DND-41 (cell line): ENCODE data around the gene PIGO.

Experiments used
- ATAC-seq: fragments of 200-7000 bp; cut with Tn5 transposase; 3 replicates; pipeline ENCODE4 v1.9.1; 2021; ENCODE audit warnings: low read depth; ENCODE audit not compliant: insufficient read depth
- DNase-seq: peaks from one replicate; pipeline ENCODE4 v3.0.0-alpha.2; 2020
- H2AFZ ChIP-seq: 2 replicates; pipeline ENCODE4 v1.6.0; 2012; ENCODE audit warnings: low read depth, low read length
- H3K27ac ChIP-seq: 2 replicates; pipeline ENCODE4 v1.5.1; 2012; ENCODE audit warnings: low read length, inconsistent platforms
- H3K27me3 ChIP-seq: fragments of 200-600 bp; sonication (generic); 2 replicates; pipeline ENCODE4 v1.6.0; 2012; ENCODE audit warnings: low read length, mild to moderate bottlenecking, inconsistent platforms; ENCODE audit not compliant: insufficient read depth, poor library complexity
- H3K36me3 ChIP-seq: 2 replicates; pipeline ENCODE4 v1.5.1; 2012; ENCODE audit warnings: low read length, inconsistent platforms; ENCODE audit not compliant: insufficient read depth
- H3K4me1 ChIP-seq: 2 replicates; pipeline ENCODE4 v1.5.1; 2012; ENCODE audit warnings: mild to moderate bottlenecking, low read length; ENCODE audit not compliant: insufficient read depth
- H3K4me2 ChIP-seq: 2 replicates; pipeline ENCODE4 v1.6.0; 2012; ENCODE audit warnings: mild to moderate bottlenecking, moderate library complexity, low read length, inconsistent platforms; ENCODE audit not compliant: insufficient read depth
- H3K4me3 ChIP-seq, 2 experiments: fragments of 200-600 bp in 1 of 2; shearing (Covaris generic) in 1 of 2; 2 replicates each; pipeline ENCODE4 v1.5.1; 2012 to 2016; ENCODE audit warnings: inconsistent platforms in 2 of 2, low read length in 2 of 2, mild to moderate bottlenecking in 2 of 2, low read depth in 1 of 2, moderate library complexity in 1 of 2
- H3K79me2 ChIP-seq: 2 replicates; pipeline ENCODE4 v1.6.0; 2012; ENCODE audit warnings: low read length, inconsistent platforms; ENCODE audit not compliant: insufficient read depth
- H3K9ac ChIP-seq: 2 replicates; pipeline ENCODE4 v1.6.0; 2012; ENCODE audit warnings: low read depth, mild to moderate bottlenecking, inconsistent platforms, low read length, moderate library complexity
- H3K9me3 ChIP-seq: 2 replicates; pipeline ENCODE4 v1.5.1; 2012; ENCODE audit warnings: low read length, moderate library complexity, mild to moderate bottlenecking, inconsistent platforms; ENCODE audit not compliant: insufficient read depth, severe bottlenecking
- H4K20me1 ChIP-seq: 2 replicates; pipeline ENCODE4 v1.6.0; 2012; ENCODE audit warnings: low read length; ENCODE audit not compliant: insufficient read depth
- CTCF ChIP-seq: IDR thresholded peaks from 2 replicates; pipeline ENCODE4 v1.5.1; 2012; ENCODE audit warnings: borderline replicate concordance, low read length, moderate library complexity, mild to moderate bottlenecking; ENCODE audit not compliant: poor library complexity, severe bottlenecking; ENCODE audit errors: extremely low read depth
- EZH2 ChIP-seq: IDR thresholded peaks from 3 replicates; pipeline ENCODE4 v1.6.1; 2012; ENCODE audit warnings: borderline replicate concordance, low read depth, mild to moderate bottlenecking, moderate library complexity, low read length, inconsistent platforms; ENCODE audit not compliant: severe bottlenecking

The PIGO gene

GRCh38 chr9:35051069-35051967 lies 45.1 kb downstream of the PIGO start:
- Histone ChIP-seq H3K9me3 (no peaks in the 10 kb centered on the region), H3K9ac (no peak overlapping the region), H4K20me1 (no peaks in the 10 kb centered on the region), H3K27me3 (no peaks in the 10 kb centered on the region), H3K4me3 (no peak overlapping the region), H3K4me1 (no peaks in the 10 kb centered on the region), H3K4me2 (no peak overlapping the region), H3K79me2 (no peaks in the 10 kb centered on the region), H3K36me3 (peaks cover 40% of the 10 kb centered on the region), H2AFZ (no peak overlapping the region), H3K27ac (no peak overlapping the region)
- TF ChIP-seq CTCF (peak; percentile 65), EZH2 (no peak)
- DNase-seq (peak; percentile 55), ATAC-seq (peak; percentile 78)

GRCh38 chr9:35048511-35048910 lies 47.9 kb downstream of the PIGO start:
- Histone ChIP-seq H3K27ac (no peak overlapping the region), H3K9ac (no peak overlapping the region), H3K27me3 (no peaks in the 10 kb centered on the region), H3K79me2 (no peaks in the 10 kb centered on the region), H2AFZ (no peak overlapping the region), H3K4me2 (no peak overlapping the region), H3K4me3 (no peak overlapping the region), H3K36me3 (peaks cover 19% of the 10 kb centered on the region; the same call in 1 of the 2 replicates), H3K9me3 (no peaks in the 10 kb centered on the region), H4K20me1 (no peaks in the 10 kb centered on the region; the same call in 1 of the 2 replicates), H3K4me1 (no peaks in the 10 kb centered on the region)
- no peak for ATAC-seq
- TF ChIP-seq EZH2 (no peak), CTCF (no peak)
- DNase-seq, result no peak

GRCh38 chr9:35044071-35044470 lies 52.3 kb downstream of the PIGO start:
- no peak overlapping the region for H3K4me3 ChIP-seq
- no peaks in the 10 kb centered on the region for H3K27me3 ChIP-seq
- H3K27ac ChIP-seq, result no peak overlapping the region
- TF ChIP-seq CTCF (no peak), EZH2 (no peak)
- no peak overlapping the region for H3K9ac ChIP-seq
- no peaks in the 10 kb centered on the region for H3K9me3 ChIP-seq
- ATAC-seq (no peak), DNase-seq (no peak)
- H4K20me1 ChIP-seq, result no peaks in the 10 kb centered on the region; the same call in 1 of the 2 replicates
- no peaks in the 10 kb centered on the region for H3K4me1 ChIP-seq
- peaks cover 6% of the 10 kb centered on the region; the same call in 1 of the 2 replicates for H3K36me3 ChIP-seq
- no peaks in the 10 kb centered on the region for H3K79me2 ChIP-seq
- H2AFZ ChIP-seq, result no peak overlapping the region
- H3K4me2 ChIP-seq, result no peak overlapping the region
